Measurements from ENCODE around the gene MED7.

The MED7 gene

GRCh38 chr5:157178966-157179365, 36.3 kb upstream of the MED7 start:
- Histone ChIP-seq H3K36me3 (ENCODE audit: control insufficient read depth in 2 of 2, insufficient read depth in 2 of 2, low read length in 2 of 2) (no peaks in the 10 kb centered on the region), H3K9me3 (ENCODE audit: control insufficient read depth in 2 of 2, low read length in 2 of 2) (no peaks in the 10 kb centered on the region), H3K4me3 (ENCODE audit: low read length in 2 of 2) (no peak overlapping the region), H3K4me1 (ENCODE audit: control insufficient read depth, insufficient read depth, low read length) (no peaks in the 10 kb centered on the region), H3K27ac (ENCODE audit: low read length) (no peak overlapping the region), H3K9ac (ENCODE audit: low read length in 2 of 2) (no peak overlapping the region), H3K27me3 (ENCODE audit: control insufficient read depth in 1 of 2, insufficient read depth in 2 of 2, low read length in 2 of 2) (peaks cover 0 to 2% of the 10 kb centered on the region in 2 donors)

- Histone ChIP-seq H3K4me3 (ENCODE audit: low read length in 2 of 2) (no peak overlapping the region), H3K9ac (ENCODE audit: low read length in 2 of 2) (no peak overlapping the region), H3K27ac (ENCODE audit: low read length) (no peak overlapping the region), H3K9me3 (ENCODE audit: control insufficient read depth in 2 of 2, low read length in 2 of 2) (no peaks in the 10 kb centered on the region), H3K36me3 (ENCODE audit: control insufficient read depth in 2 of 2, insufficient read depth in 2 of 2, low read length in 2 of 2) (no peaks in the 10 kb centered on the region), H3K27me3 (ENCODE audit: control insufficient read depth in 1 of 2, insufficient read depth in 2 of 2, low read length in 2 of 2) (peaks cover 0 to 2% of the 10 kb centered on the region in 2 donors), H3K4me1 (ENCODE audit: control insufficient read depth, insufficient read depth, low read length) (no peaks in the 10 kb centered on the region)
Measured at GRCh38 chr5:157177953-157178352, 35.3 kb upstream of the MED7 start.

- Histone ChIP-seq H3K27ac (ENCODE audit: low read length) (no peak overlapping the region), H3K4me3 (ENCODE audit: low read length in 2 of 2) (no peak overlapping the region), H3K9ac (ENCODE audit: low read length in 2 of 2) (no peak overlapping the region), H3K4me1 (ENCODE audit: control insufficient read depth, insufficient read depth, low read length) (no peaks in the 10 kb centered on the region), H3K36me3 (ENCODE audit: control insufficient read depth in 2 of 2, insufficient read depth in 2 of 2, low read length in 2 of 2) (no peaks in the 10 kb centered on the region), H3K27me3 (ENCODE audit: control insufficient read depth in 1 of 2, insufficient read depth in 2 of 2, low read length in 2 of 2) (peaks cover 0 to 2% of the 10 kb centered on the region in 2 donors), H3K9me3 (ENCODE audit: control insufficient read depth in 2 of 2, low read length in 2 of 2) (no peaks in the 10 kb centered on the region)
Measured at GRCh38 chr5:157175071-157175612, 32.5 kb upstream of the MED7 start.

GRCh38 chr5:157172403-157172802, 29.7 kb upstream of the MED7 start:
- no peak overlapping the region for H3K4me3 ChIP-seq (ENCODE audit: low read length in 2 of 2)
- H3K27me3 ChIP-seq (ENCODE audit: control insufficient read depth in 1 of 2, insufficient read depth in 2 of 2, low read length in 2 of 2) = no peaks in the 10 kb centered on the region
- no peaks in the 10 kb centered on the region for H3K9me3 ChIP-seq (ENCODE audit: control insufficient read depth in 2 of 2, low read length in 2 of 2)
- no peak overlapping the region for H3K27ac ChIP-seq (ENCODE audit: low read length)
- no peak overlapping the region for H3K9ac ChIP-seq (ENCODE audit: low read length in 2 of 2)
- no peaks in the 10 kb centered on the region for H3K4me1 ChIP-seq (ENCODE audit: control insufficient read depth, insufficient read depth, low read length)
- H3K36me3 ChIP-seq (ENCODE audit: control insufficient read depth in 2 of 2, insufficient read depth in 2 of 2, low read length in 2 of 2) = no peaks in the 10 kb centered on the region

GRCh38 chr5:157168286-157168685, 25.6 kb upstream of the MED7 start:
- Histone ChIP-seq H3K9me3 (ENCODE audit: control insufficient read depth in 2 of 2, low read length in 2 of 2) (no peaks in the 10 kb centered on the region), H3K4me3 (ENCODE audit: low read length in 2 of 2) (no peak overlapping the region), H3K9ac (ENCODE audit: low read length in 2 of 2) (no peak overlapping the region), H3K27me3 (ENCODE audit: control insufficient read depth in 1 of 2, insufficient read depth in 2 of 2, low read length in 2 of 2) (no peaks in the 10 kb centered on the region), H3K36me3 (ENCODE audit: control insufficient read depth in 2 of 2, insufficient read depth in 2 of 2, low read length in 2 of 2) (no peaks in the 10 kb centered on the region), H3K27ac (ENCODE audit: low read length) (no peak overlapping the region), H3K4me1 (ENCODE audit: control insufficient read depth, insufficient read depth, low read length) (no peaks in the 10 kb centered on the region)

- no peak overlapping the region for H3K4me3 ChIP-seq (ENCODE audit: low read length in 2 of 2)
- H3K9me3 ChIP-seq (ENCODE audit: control insufficient read depth in 2 of 2, low read length in 2 of 2) = no peaks in the 10 kb centered on the region
- no peak overlapping the region for H3K27ac ChIP-seq (ENCODE audit: low read length)
- H3K4me1 ChIP-seq (ENCODE audit: control insufficient read depth, insufficient read depth, low read length) = no peaks in the 10 kb centered on the region
- no peaks in the 10 kb centered on the region for H3K27me3 ChIP-seq (ENCODE audit: control insufficient read depth in 1 of 2, insufficient read depth in 2 of 2, low read length in 2 of 2)
- H3K9ac ChIP-seq (ENCODE audit: low read length in 2 of 2) = no peak overlapping the region
- no peaks in the 10 kb centered on the region for H3K36me3 ChIP-seq (ENCODE audit: control insufficient read depth in 2 of 2, insufficient read depth in 2 of 2, low read length in 2 of 2)
Measured at GRCh38 chr5:157167214-157167621, 24.6 kb upstream of the MED7 start.

- no peak within 1 kb of the TSS for H3K9ac ChIP-seq (ENCODE audit: low read length in 2 of 2)
- no peaks in the 10 kb centered on the region for H3K9me3 ChIP-seq (ENCODE audit: control insufficient read depth in 2 of 2, low read length in 2 of 2)
Measured at GRCh38 chr5:157166214-157167213, 23.8 kb upstream of the MED7 start, which contains the start of gene GARIN3. GARIN3 (minus strand) TSS chr5:157166264; CDS start chr5:157166168, 96 bp downstream.

GRCh38 chr5:157165668-157166067, 23.0 kb upstream of the MED7 start:
- no peak overlapping the region for H3K4me3 ChIP-seq (ENCODE audit: low read length in 2 of 2)
- H3K27ac ChIP-seq (ENCODE audit: low read length) = no peak overlapping the region
- H3K27me3 ChIP-seq (ENCODE audit: control insufficient read depth in 1 of 2, insufficient read depth in 2 of 2, low read length in 2 of 2) = no peaks in the 10 kb centered on the region
- H3K36me3 ChIP-seq (ENCODE audit: control insufficient read depth in 2 of 2, insufficient read depth in 2 of 2, low read length in 2 of 2) = no peaks in the 10 kb centered on the region
- H3K9ac ChIP-seq (ENCODE audit: low read length in 2 of 2) = no peak overlapping the region
- H3K9me3 ChIP-seq (ENCODE audit: control insufficient read depth in 2 of 2, low read length in 2 of 2) = no peaks in the 10 kb centered on the region
- H3K4me1 ChIP-seq (ENCODE audit: control insufficient read depth, insufficient read depth, low read length) = no peaks in the 10 kb centered on the region

More at GRCh38 chr5:157166214-157167213, 23.8 kb upstream of the MED7 start, which contains the start of gene GARIN3:
- Histone ChIP-seq H3K4me3 (ENCODE audit: low read length in 2 of 2) (no peak within 1 kb of the TSS), H3K36me3 (ENCODE audit: control insufficient read depth in 2 of 2, insufficient read depth in 2 of 2, low read length in 2 of 2) (no peaks in the 10 kb centered on the region), H3K27ac (ENCODE audit: low read length) (no peak within 1 kb of the TSS), H3K4me1 (ENCODE audit: control insufficient read depth, insufficient read depth, low read length) (no peaks in the 10 kb centered on the region), H3K27me3 (ENCODE audit: control insufficient read depth in 1 of 2, insufficient read depth in 2 of 2, low read length in 2 of 2) (no peaks in the 10 kb centered on the region)

- no peaks in the 10 kb centered on the region for H3K9me3 ChIP-seq (ENCODE audit: control insufficient read depth in 2 of 2, low read length in 2 of 2)
- H3K27me3 ChIP-seq (ENCODE audit: control insufficient read depth in 1 of 2, insufficient read depth in 2 of 2, low read length in 2 of 2) = no peaks in the 10 kb centered on the region
- no peak overlapping the region for H3K9ac ChIP-seq (ENCODE audit: low read length in 2 of 2)
- no peaks in the 10 kb centered on the region for H3K4me1 ChIP-seq (ENCODE audit: control insufficient read depth, insufficient read depth, low read length)
- H3K4me3 ChIP-seq (ENCODE audit: low read length in 2 of 2) = no peak overlapping the region
- no peaks in the 10 kb centered on the region for H3K36me3 ChIP-seq (ENCODE audit: control insufficient read depth in 2 of 2, insufficient read depth in 2 of 2, low read length in 2 of 2)
- no peak overlapping the region for H3K27ac ChIP-seq (ENCODE audit: low read length)
Measured at GRCh38 chr5:157165261-157165660, 22.6 kb upstream of the MED7 start.

- H3K27ac ChIP-seq (ENCODE audit: low read length) = no peak overlapping the region
- H3K4me1 ChIP-seq (ENCODE audit: control insufficient read depth, insufficient read depth, low read length) = no peaks in the 10 kb centered on the region
- H3K4me3 ChIP-seq (ENCODE audit: low read length in 2 of 2) = no peak overlapping the region
- no peaks in the 10 kb centered on the region for H3K27me3 ChIP-seq (ENCODE audit: control insufficient read depth in 1 of 2, insufficient read depth in 2 of 2, low read length in 2 of 2)
- no peaks in the 10 kb centered on the region for H3K9me3 ChIP-seq (ENCODE audit: control insufficient read depth in 2 of 2, low read length in 2 of 2)
- no peaks in the 10 kb centered on the region for H3K36me3 ChIP-seq (ENCODE audit: control insufficient read depth in 2 of 2, insufficient read depth in 2 of 2, low read length in 2 of 2)
- no peak overlapping the region for H3K9ac ChIP-seq (ENCODE audit: low read length in 2 of 2)
Measured at GRCh38 chr5:157164521-157164920, 21.9 kb upstream of the MED7 start.

Data from stomach smooth muscle (tissue), 2 donors.